EH (cell line): ENCODE results near the gene LRRC14B.

Experiments used
- DNase-seq: peaks from one replicate; pipeline ENCODE4 v3.0.0-alpha.2; 2015; ENCODE audit warnings: low read depth

LRRC14B gene

GRCh38 chr5:174876-175465, 16.3 kb upstream of the LRRC14B start:
- DNase-seq = no peak

GRCh38 chr5:176296-176823, 14.9 kb upstream of the LRRC14B start:
- DNase-seq = no peak

GRCh38 chr5:178110-178509, 13.2 kb upstream of the LRRC14B start:
- DNase-seq = no peak

- no peak for DNase-seq
Observed at GRCh38 chr5:179401-179800, 11.9 kb upstream of the LRRC14B start.

- peak; percentile 28 for DNase-seq
Observed at GRCh38 chr5:180286-180918, 10.9 kb upstream of the LRRC14B start.

- no peak for DNase-seq
Observed at GRCh38 chr5:181160-181559, 10.1 kb upstream of the LRRC14B start.

- no peak for DNase-seq
Observed at GRCh38 chr5:181566-181965, 9.7 kb upstream of the LRRC14B start.

- no peak for DNase-seq
Observed at GRCh38 chr5:182126-182525, 9.2 kb upstream of the LRRC14B start.

GRCh38 chr5:184471-184870, 6.8 kb upstream of the LRRC14B start:
- DNase-seq = peak; percentile 88

GRCh38 chr5:185095-186070, 5.9 kb upstream of the LRRC14B start:
- no peak for DNase-seq

- DNase-seq = no peak
Observed at GRCh38 chr5:186091-187041, 4.9 kb upstream of the LRRC14B start.

- DNase-seq = no peak
Observed at GRCh38 chr5:187042-187431, 4.3 kb upstream of the LRRC14B start.

- no peak for DNase-seq
Observed at GRCh38 chr5:187617-188451, 3.5 kb upstream of the LRRC14B start.

- DNase-seq = peak; percentile 86
Observed at GRCh38 chr5:188488-189481, 2.5 kb upstream of the LRRC14B start.

GRCh38 chr5:189486-189885, 1.8 kb upstream of the LRRC14B start:
- no peak for DNase-seq

GRCh38 chr5:189976-190365, 1.3 kb upstream of the LRRC14B start:
- no peak for DNase-seq

GRCh38 chr5:190366-191035, 794 bp upstream of the LRRC14B start:
- no peak for DNase-seq

- DNase-seq = no peak
Observed at GRCh38 chr5:191949-192690, 825 bp downstream of the LRRC14B start.
